Trophoblast cell (in vitro differentiated cells and primary cell): ENCODE data around the gene PMS1.
"Not testable (repeated sequence)": the region's sequence is repeated elsewhere in the genome, so short reads cannot be mapped to it uniquely, and the experiment has no call there.

ENCODE experiments used
- DNase-seq, 2 donors: peaks; one replicate each; pipeline ENCODE4 v3.0.0-alpha.2; 2016
- H2AFZ ChIP-seq: 2 replicates; pipeline ENCODE4 v1.6.1; 2013; ENCODE audit warnings: low read length, moderate library complexity, mild to moderate bottlenecking; ENCODE audit not compliant: insufficient read depth, poor library complexity
- H2AK5ac ChIP-seq: 2 replicates; pipeline ENCODE4 v1.6.1; 2013; ENCODE audit warnings: mild to moderate bottlenecking, low read length
- H2BK120ac ChIP-seq: 2 replicates; pipeline ENCODE4 v1.6.1; 2013; ENCODE audit warnings: low read length, mild to moderate bottlenecking, moderate library complexity; ENCODE audit not compliant: insufficient read depth, poor library complexity
- H2BK12ac ChIP-seq: 2 replicates; pipeline ENCODE4 v1.6.1; 2013; ENCODE audit warnings: mild to moderate bottlenecking, low read length, moderate library complexity
- H2BK5ac ChIP-seq: 2 replicates; pipeline ENCODE4 v1.6.1; 2013; ENCODE audit warnings: low read length, low read depth, moderate library complexity, mild to moderate bottlenecking; ENCODE audit not compliant: poor library complexity
- H3K14ac ChIP-seq: 2 replicates; pipeline ENCODE4 v1.6.1; 2013; ENCODE audit warnings: mild to moderate bottlenecking, low read length
- H3K18ac ChIP-seq: 2 replicates; pipeline ENCODE4 v1.6.1; 2013; ENCODE audit warnings: mild to moderate bottlenecking, low read length
- H3K23ac ChIP-seq: 2 replicates; pipeline ENCODE4 v1.6.1; 2013; ENCODE audit warnings: low read length
- H3K27ac ChIP-seq: 2 replicates; pipeline ENCODE4 v1.5.1; 2013; ENCODE audit warnings: low read depth, mild to moderate bottlenecking, inconsistent platforms, low read length, moderate library complexity
- H3K27me3 ChIP-seq: 2 replicates; pipeline ENCODE4 v1.6.1; 2013; ENCODE audit warnings: inconsistent platforms, mild to moderate bottlenecking, low read length, moderate library complexity; ENCODE audit not compliant: insufficient read depth
- H3K36me3 ChIP-seq, 2 experiments: 1 replicate in 1 of 2; 2 replicates in 1 of 2; pipeline ENCODE4 v1.6.1; 2013; ENCODE audit warnings: low read length in 2 of 2, mild to moderate bottlenecking in 2 of 2, moderate library complexity in 1 of 2; ENCODE audit not compliant: insufficient read depth in 2 of 2, control insufficient read depth in 1 of 2
- H3K4ac ChIP-seq: 2 replicates; pipeline ENCODE4 v1.6.1; 2013; ENCODE audit warnings: low read depth, mild to moderate bottlenecking, low read length, moderate library complexity
- H3K4me1 ChIP-seq, 2 experiments: 1 replicate in 1 of 2; 2 replicates in 1 of 2; pipeline ENCODE4 v1.6.1; 2013; ENCODE audit warnings: low read length in 2 of 2, mild to moderate bottlenecking in 2 of 2, moderate library complexity in 1 of 2; ENCODE audit not compliant: insufficient read depth in 2 of 2, control insufficient read depth in 1 of 2
- H3K4me2 ChIP-seq: 2 replicates; pipeline ENCODE4 v1.6.1; 2013; ENCODE audit warnings: inconsistent platforms, mild to moderate bottlenecking, low read length, moderate library complexity
- H3K4me3 ChIP-seq: 2 replicates; pipeline ENCODE4 v1.5.1; 2013; ENCODE audit warnings: mild to moderate bottlenecking, low read depth, low read length, inconsistent platforms
- H3K79me1 ChIP-seq: one replicate; pipeline ENCODE4 v1.6.1; 2013; ENCODE audit warnings: low read length
- H3K79me2 ChIP-seq: 2 replicates; pipeline ENCODE4 v1.6.1; 2013; ENCODE audit warnings: low read length, mild to moderate bottlenecking; ENCODE audit not compliant: control insufficient read depth, insufficient read depth, poor library complexity
- H3K9ac ChIP-seq: 2 replicates; pipeline ENCODE4 v1.6.1; 2013; ENCODE audit warnings: mild to moderate bottlenecking, low read length
- H3K9me3 ChIP-seq: 2 replicates; pipeline ENCODE4 v1.6.1; 2013; ENCODE audit warnings: low read depth, mild to moderate bottlenecking, control low read depth, inconsistent platforms, low read length; ENCODE audit not compliant: insufficient read depth
- H4K12ac ChIP-seq: 2 replicates; pipeline ENCODE4 v1.6.1; 2013; ENCODE audit warnings: low read depth, mild to moderate bottlenecking, low read length, moderate library complexity
- H4K8ac ChIP-seq: 2 replicates; pipeline ENCODE4 v1.6.1; 2013; ENCODE audit warnings: low read depth, mild to moderate bottlenecking, low read length, moderate library complexity
- H4K91ac ChIP-seq: one replicate; pipeline ENCODE4 v1.6.1; 2013; ENCODE audit warnings: low read depth, mild to moderate bottlenecking, low read length, moderate library complexity
- WGBS: extraction: QIAGEN DNeasy Blood & Tissue Kit; methylation state at CpG from one replicate; pipeline ENCODE4 v1.1.7; 2013; ENCODE audit warnings: missing lambda C conversion rate; ENCODE audit not compliant: insufficient read length, insufficient coverage; ENCODE audit errors: extremely low coverage; 5-methylcytosine and 5-hydroxymethylcytosine counted together

The PMS1 gene

DNA sequence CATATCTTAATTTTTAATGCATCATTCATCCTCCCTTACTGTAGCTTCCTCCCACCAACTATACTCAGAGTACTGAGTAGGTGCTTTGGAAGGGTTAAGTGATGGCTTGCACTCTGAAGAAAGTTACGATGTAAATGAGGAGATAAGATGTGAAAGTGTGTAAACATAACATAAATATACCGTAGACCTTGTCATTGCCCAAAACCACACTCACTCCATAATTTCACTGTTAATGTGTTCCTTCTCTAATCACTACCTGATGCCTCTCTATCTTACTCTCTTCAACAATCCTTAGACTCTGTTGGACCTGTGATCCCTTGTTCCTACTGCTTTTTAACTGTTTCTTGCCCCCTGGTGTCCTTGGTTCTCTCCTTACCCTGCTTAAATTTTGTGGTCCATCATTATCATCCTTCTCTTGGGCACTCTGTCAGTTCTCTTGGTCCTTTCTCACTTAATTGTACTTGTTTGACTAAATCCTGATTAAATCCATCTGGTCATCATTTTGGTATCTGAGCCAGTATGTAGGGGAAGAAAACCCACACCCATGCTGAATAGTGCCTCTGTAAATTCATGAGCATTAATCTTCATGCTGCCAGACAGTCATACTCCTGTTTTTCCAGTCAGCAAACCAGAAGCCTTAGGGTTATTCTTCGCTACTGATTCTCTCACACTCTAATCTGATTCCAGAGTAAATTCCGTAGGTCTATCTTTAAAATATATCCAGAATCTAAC is 45.0 kb downstream of the PMS1 start:
- H3K79me1 ChIP-seq, result no peaks in the 10 kb centered on the region
- no peaks in the 10 kb centered on the region for H3K27me3 ChIP-seq
- H2AFZ ChIP-seq, result no peak overlapping the region
- H3K4me2 ChIP-seq, result no peak overlapping the region
- no peak overlapping the region for H3K4ac ChIP-seq
- H3K36me3 ChIP-seq, result no peaks in the 10 kb centered on the region
- H3K9ac ChIP-seq, result no peak overlapping the region
- H3K4me3 ChIP-seq, result no peak overlapping the region
- no peak overlapping the region for H4K8ac ChIP-seq
- H2BK5ac ChIP-seq, result no peak overlapping the region
- H3K14ac ChIP-seq, result no peak overlapping the region
- H3K23ac ChIP-seq, result no peak overlapping the region
- H3K18ac ChIP-seq, result no peak overlapping the region
- H3K79me2 ChIP-seq, result no peaks in the 10 kb centered on the region
- H4K12ac ChIP-seq, result no peak overlapping the region
- DNase-seq, result no peak
- H4K91ac ChIP-seq, result no peak overlapping the region
- H2BK120ac ChIP-seq, result no peak overlapping the region
- H3K4me1 ChIP-seq, result no peaks in the 10 kb centered on the region
- H2BK12ac ChIP-seq, result no peak overlapping the region
- H3K9me3 ChIP-seq, result no peaks in the 10 kb centered on the region
- H2AK5ac ChIP-seq, result no peak overlapping the region
- no CpG with 5 or more reads among the region's 4 CpGs for WGBS
- no peak overlapping the region for H3K27ac ChIP-seq

DNA sequence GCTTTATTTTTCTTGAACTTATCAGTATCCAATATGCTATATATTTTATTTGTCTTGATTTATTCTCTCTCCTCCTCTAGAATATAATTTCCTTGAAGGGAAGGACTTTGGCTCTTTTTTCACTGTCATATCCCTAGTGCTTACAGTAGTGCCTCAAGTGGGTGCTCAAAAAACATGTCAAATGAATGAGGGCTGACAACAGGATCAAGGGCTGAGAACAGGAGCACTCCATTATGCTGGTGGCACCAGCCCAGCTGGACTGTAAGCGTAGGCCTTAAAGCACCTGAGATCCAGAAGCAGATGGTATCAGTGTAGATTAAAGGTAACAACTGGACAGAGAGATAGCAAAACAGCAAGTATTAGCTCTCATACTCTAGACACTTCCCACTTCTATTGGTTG is 46.3 kb downstream of the PMS1 start:
- H3K4me2 ChIP-seq, result no peak overlapping the region
- no peaks in the 10 kb centered on the region for H3K36me3 ChIP-seq
- no peak overlapping the region for H3K4ac ChIP-seq
- no peaks in the 10 kb centered on the region for H3K9me3 ChIP-seq
- no peak overlapping the region for H3K14ac ChIP-seq
- H2BK12ac ChIP-seq, result no peak overlapping the region
- no peak overlapping the region for H4K91ac ChIP-seq
- H2AK5ac ChIP-seq, result no peak overlapping the region
- no CpG with 5 or more reads among the region's 1 CpG for WGBS
- H4K12ac ChIP-seq, result no peak overlapping the region
- H3K79me2 ChIP-seq, result no peaks in the 10 kb centered on the region
- no peaks in the 10 kb centered on the region for H3K4me1 ChIP-seq
- no peak overlapping the region for H3K9ac ChIP-seq
- H4K8ac ChIP-seq, result no peak overlapping the region
- H3K27me3 ChIP-seq, result no peaks in the 10 kb centered on the region
- H2AFZ ChIP-seq, result no peak overlapping the region
- no peak overlapping the region for H3K23ac ChIP-seq
- no peak overlapping the region for H3K18ac ChIP-seq
- DNase-seq, result peak; percentile 1 to 45
- no peak overlapping the region for H3K4me3 ChIP-seq
- H3K79me1 ChIP-seq, result no peaks in the 10 kb centered on the region
- no peak overlapping the region for H2BK5ac ChIP-seq
- H3K27ac ChIP-seq, result no peak overlapping the region
- H2BK120ac ChIP-seq, result no peak overlapping the region

DNA sequence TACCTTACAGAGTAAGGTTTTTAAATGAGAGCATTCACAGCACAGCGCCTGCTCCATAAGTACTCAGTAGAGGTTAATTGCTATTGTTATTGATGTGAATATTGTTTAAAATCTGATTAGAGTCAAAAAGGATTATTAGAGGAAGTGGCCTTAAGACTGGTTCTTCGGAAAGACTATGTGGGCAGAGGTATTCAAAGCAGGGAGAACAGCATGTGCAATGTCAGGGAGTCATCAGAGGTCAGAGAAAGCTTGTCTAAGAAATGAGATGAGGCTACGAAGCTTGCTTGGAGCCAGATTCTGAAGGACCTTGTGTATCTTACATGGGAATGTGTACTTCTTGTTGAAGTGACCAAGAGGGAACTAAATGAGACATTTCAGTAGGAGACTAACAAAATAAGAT is 49.8 kb downstream of the PMS1 start:
- no peak overlapping the region for H4K12ac ChIP-seq
- H4K8ac ChIP-seq, result no peak overlapping the region
- DNase-seq, result peak in 1 of 2 donors; percentile 26
- WGBS, result no CpG with 5 or more reads among the region's 3 CpGs
- H3K4me1 ChIP-seq, result no peaks in the 10 kb centered on the region
- no peak overlapping the region for H3K4ac ChIP-seq
- H2BK12ac ChIP-seq, result no peak overlapping the region
- no peak overlapping the region for H2AFZ ChIP-seq
- H3K79me1 ChIP-seq, result no peaks in the 10 kb centered on the region
- H3K23ac ChIP-seq, result no peak overlapping the region
- no peak overlapping the region for H2AK5ac ChIP-seq
- H3K27ac ChIP-seq, result no peak overlapping the region
- no peaks in the 10 kb centered on the region for H3K79me2 ChIP-seq
- no peak overlapping the region for H3K4me3 ChIP-seq
- H2BK120ac ChIP-seq, result no peak overlapping the region
- no peaks in the 10 kb centered on the region for H3K9me3 ChIP-seq
- no peak overlapping the region for H3K4me2 ChIP-seq
- H2BK5ac ChIP-seq, result no peak overlapping the region
- H3K27me3 ChIP-seq, result no peaks in the 10 kb centered on the region
- no peak overlapping the region for H4K91ac ChIP-seq
- H3K18ac ChIP-seq, result no peak overlapping the region
- no peak overlapping the region for H3K14ac ChIP-seq
- H3K9ac ChIP-seq, result no peak overlapping the region
- no peaks in the 10 kb centered on the region for H3K36me3 ChIP-seq

DNA sequence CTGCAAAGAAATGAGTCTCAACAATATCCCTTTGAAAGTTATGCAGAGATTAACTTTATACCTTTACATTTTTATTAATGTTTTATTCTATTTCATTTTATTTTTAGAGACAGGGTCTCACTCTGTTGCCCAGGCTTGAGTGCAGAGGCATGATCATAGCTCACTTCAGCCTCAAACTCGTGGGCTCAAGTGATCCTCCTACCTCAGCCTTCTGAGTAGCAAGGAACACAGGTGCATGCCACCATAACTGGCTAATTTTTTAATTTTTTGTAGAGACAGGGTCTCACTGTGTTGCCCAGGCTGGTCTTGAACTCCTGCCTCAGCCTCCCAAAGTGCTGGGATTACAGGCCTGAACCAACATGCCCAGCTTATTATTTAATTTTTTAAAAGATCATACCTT is 50.4 kb downstream of the PMS1 start:
- not testable (repeated sequence) for H3K9ac ChIP-seq

More for the DNA sequence above, 50.4 kb downstream of the PMS1 start:
- not testable (repeated sequence) for H3K14ac ChIP-seq, H2BK120ac ChIP-seq, H3K79me1 ChIP-seq, H3K36me3 ChIP-seq, H3K4me1 ChIP-seq, H3K4me3 ChIP-seq, H2BK12ac ChIP-seq, H3K18ac ChIP-seq, H3K27me3 ChIP-seq, H2AK5ac ChIP-seq, H3K79me2 ChIP-seq, H3K23ac ChIP-seq, H2AFZ ChIP-seq, H3K4me2 ChIP-seq, H3K27ac ChIP-seq, H4K91ac ChIP-seq, H2BK5ac ChIP-seq, DNase-seq, H4K8ac ChIP-seq, H3K4ac ChIP-seq, H4K12ac ChIP-seq, H3K9me3 ChIP-seq
- WGBS, result no CpG with 5 or more reads among the region's 1 CpG
